IMR-90 (cell line): ENCODE measurements around the gene DUSP23. TPM values are rescaled to one million over a fixed set of nuclear protein-coding genes. Genes with fewer than 3 reads are reported as not detected.

Experiments used
- ATAC-seq: fragments of 200-7000 bp; cut with Tn5 transposase; 2 replicates; pipeline ENCODE4 v1.9.1; 2020; ENCODE audit warnings: low read depth, mild to moderate bottlenecking, moderate library complexity
- BruUV-seq: library from RNA; stranded (reverse); fragments of 400-500 nt; replicated peaks from 2 replicates; lab custom pipeline; 2021; lab: Mats Ljungman, UMichigan
- CTCF ChIA-PET: fragments of 300-600 bp; formaldehyde crosslinking; extraction: SDS; loops from one replicate; lab custom pipeline; 2021; ENCODE audit warnings: antibody characterized with exemption; lab: Yijun Ruan, JAX
- POLR2A ChIA-PET: fragments of 300-600 bp; sonication (Branson Sonifier 250); formaldehyde crosslinking; loops from one replicate; lab custom pipeline; 2022; ENCODE audit warnings: antibody characterized with exemption; ENCODE audit not compliant: unreplicated experiment; lab: Charles Lee
- DNase-seq: peaks from one replicate; pipeline ENCODE4 v3.0.0; 2013
- H2AFZ ChIP-seq: replicated peaks from 2 replicates; pipeline ENCODE3; 2013; ENCODE audit warnings: low read length, mild to moderate bottlenecking; ENCODE audit not compliant: poor library complexity
- H2AK5ac ChIP-seq: 2 replicates; pipeline ENCODE4 v1.6.1; 2013; ENCODE audit warnings: low read depth, low read length, inconsistent platforms
- H2AK9ac ChIP-seq: replicated peaks from 2 replicates; pipeline ENCODE3; 2013; ENCODE audit warnings: mild to moderate bottlenecking, low read depth, low read length, moderate library complexity; ENCODE audit not compliant: poor library complexity
- H2BK120ac ChIP-seq: 2 replicates; pipeline ENCODE4 v1.6.1; 2013; ENCODE audit warnings: low read depth, low read length, inconsistent platforms
- H2BK15ac ChIP-seq: 3 replicates; pipeline ENCODE4 v1.6.1; 2013; ENCODE audit warnings: low read depth, low read length, inconsistent platforms
- H2BK20ac ChIP-seq: 2 replicates; pipeline ENCODE4 v1.6.1; 2013; ENCODE audit warnings: low read depth, mild to moderate bottlenecking, inconsistent platforms, low read length, moderate library complexity
- H2BK5ac ChIP-seq: 2 replicates; pipeline ENCODE4 v1.6.1; 2013; ENCODE audit warnings: mild to moderate bottlenecking, low read depth, low read length, inconsistent platforms; ENCODE audit not compliant: poor library complexity, severe bottlenecking
- H3K14ac ChIP-seq: replicated peaks from 2 replicates; pipeline ENCODE4 v1.6.1; 2013; ENCODE audit warnings: low read depth, low read length, inconsistent platforms
- H3K18ac ChIP-seq: 2 replicates; pipeline ENCODE4 v1.6.1; 2013; ENCODE audit warnings: low read depth, low read length, control low read depth
- H3K23ac ChIP-seq: 2 replicates; pipeline ENCODE4 v1.6.1; 2013; ENCODE audit warnings: low read depth, low read length, inconsistent platforms
- H3K27ac ChIP-seq: 2 replicates; pipeline ENCODE4 v1.5.1; 2013; ENCODE audit warnings: mild to moderate bottlenecking, control low read depth, low read length; ENCODE audit not compliant: insufficient read depth
- H3K27me3 ChIP-seq: 2 replicates; pipeline ENCODE4 v1.6.1; 2013; ENCODE audit warnings: low read length; ENCODE audit not compliant: control insufficient read depth, insufficient read depth
- H3K36me3 ChIP-seq: 2 replicates; pipeline ENCODE4 v1.6.1; 2013; ENCODE audit warnings: low read length, mixed read lengths; ENCODE audit not compliant: control insufficient read depth, insufficient read depth
- H3K4ac ChIP-seq: 2 replicates; pipeline ENCODE4 v1.6.1; 2013; ENCODE audit warnings: low read depth, low read length, inconsistent platforms
- H3K4me1 ChIP-seq: 2 replicates; pipeline ENCODE4 v1.6.1; 2013; ENCODE audit warnings: low read length, mixed read lengths; ENCODE audit not compliant: control insufficient read depth, insufficient read depth
- H3K4me2 ChIP-seq: 2 replicates; pipeline ENCODE4 v1.6.1; 2013; ENCODE audit warnings: low read depth, mild to moderate bottlenecking, control low read depth, low read length, moderate library complexity
- H3K4me3 ChIP-seq: 2 replicates; pipeline ENCODE4 v1.5.1; 2013; ENCODE audit warnings: low read depth, mild to moderate bottlenecking, control low read depth, low read length, moderate library complexity; ENCODE audit not compliant: insufficient read depth
- H3K56ac ChIP-seq: 2 replicates; pipeline ENCODE4 v1.6.1; 2013; ENCODE audit warnings: low read length, inconsistent platforms; ENCODE audit not compliant: insufficient read depth; ENCODE audit errors: extremely low read depth
- H3K79me1 ChIP-seq, 2 experiments: 2 replicates each; pipeline ENCODE4 v1.6.1; 2013; ENCODE audit warnings: low read length in 2 of 2, inconsistent platforms in 1 of 2, low read depth in 1 of 2
- H3K9ac ChIP-seq: 2 replicates; pipeline ENCODE4 v1.6.1; 2013; ENCODE audit warnings: low read depth, low read length, control low read depth
- H3K9me1 ChIP-seq: 2 replicates; pipeline ENCODE4 v1.6.1; 2013; ENCODE audit warnings: low read length, inconsistent platforms; ENCODE audit not compliant: insufficient read depth
- H3K9me3 ChIP-seq: 2 replicates; pipeline ENCODE4 v1.6.1; 2013; ENCODE audit warnings: low read length; ENCODE audit not compliant: control insufficient read depth, insufficient read depth
- H4K20me1 ChIP-seq: 2 replicates; pipeline ENCODE4 v1.6.1; 2013; ENCODE audit warnings: low read length, inconsistent platforms; ENCODE audit not compliant: insufficient read depth
- H4K5ac ChIP-seq: 2 replicates; pipeline ENCODE4 v1.6.1; 2013; ENCODE audit warnings: mild to moderate bottlenecking, low read depth, low read length, control low read depth
- H4K8ac ChIP-seq, 2 experiments: 2 replicates each; pipeline ENCODE4 v1.6.1; 2013; ENCODE audit warnings: low read depth in 2 of 2, low read length in 2 of 2, control low read depth in 1 of 2, inconsistent platforms in 1 of 2
- H4K91ac ChIP-seq: 2 replicates; pipeline ENCODE4 v1.6.1; 2013; ENCODE audit warnings: low read depth, low read length, inconsistent platforms; ENCODE audit not compliant: insufficient read depth
- BHLHE40 ChIP-seq: fragments of 150-350 bp; IDR thresholded peaks from 2 replicates; pipeline ENCODE4 v1.6.1; 2016; ENCODE audit warnings: mild to moderate bottlenecking, low read depth, low read length
- CEBPB ChIP-seq: IDR thresholded peaks from 2 replicates; pipeline ENCODE4 v1.6.1; 2012; ENCODE audit warnings: low read depth, low read length, improper control_type of control experiment
- CHD1 ChIP-seq: IDR thresholded peaks from 2 replicates; pipeline ENCODE4 v1.6.1; 2012; ENCODE audit warnings: low read depth, low read length, improper control_type of control experiment
- CTCF ChIP-seq: conservative IDR thresholded peaks from 2 replicates; pipeline ENCODE4 v1.5.1; 2012; ENCODE audit warnings: mild to moderate bottlenecking, low read depth, low read length, improper control_type of control experiment
- ELK1 ChIP-seq: fragments of 150-350 bp; IDR thresholded peaks from 2 replicates; pipeline ENCODE4 v1.6.1; 2016; ENCODE audit warnings: low read depth, mild to moderate bottlenecking, low read length, moderate library complexity, borderline replicate concordance
- FOS ChIP-seq: fragments of 150-350 bp; IDR thresholded peaks from 2 replicates; pipeline ENCODE4 v1.6.1; 2016; ENCODE audit warnings: low read depth, low read length
- MAFK ChIP-seq: IDR thresholded peaks from 2 replicates; pipeline ENCODE4 v1.6.1; 2012; ENCODE audit warnings: low read depth, low read length, improper control_type of control experiment
- MAZ ChIP-seq: IDR thresholded peaks from 2 replicates; pipeline ENCODE4 v1.6.1; 2012; ENCODE audit warnings: low read depth, mild to moderate bottlenecking, low read length, improper control_type of control experiment, moderate library complexity, borderline replicate concordance
- NFE2L2 ChIP-seq: fragments of 150-350 bp; IDR thresholded peaks from 2 replicates; pipeline ENCODE4 v1.6.1; 2016; ENCODE audit warnings: low read depth, mild to moderate bottlenecking, low read length
- RAD21 ChIP-seq: IDR thresholded peaks from 2 replicates; pipeline ENCODE4 v1.6.1; 2012; ENCODE audit warnings: low read length, improper control_type of control experiment
- RCOR1 ChIP-seq: IDR thresholded peaks from 2 replicates; pipeline ENCODE4 v1.6.1; 2012; ENCODE audit warnings: mild to moderate bottlenecking, low read length, improper control_type of control experiment; ENCODE audit not compliant: insufficient replicate concordance
- RFX5 ChIP-seq: IDR thresholded peaks from 2 replicates; pipeline ENCODE4 v1.8.0; 2012; ENCODE audit warnings: low read depth, mild to moderate bottlenecking, low read length, moderate library complexity
- SMC3 ChIP-seq: fragments of 150-350 bp; IDR thresholded peaks from 2 replicates; pipeline ENCODE4 v1.6.1; 2016; ENCODE audit warnings: low read depth, mild to moderate bottlenecking, antibody characterized with exemption, low read length, moderate library complexity
- WGBS, 2 experiments: methylation state at CpG; one replicate each; pipeline versions ENCODE4 v1.1.5 to v1.1.7; 2013; ENCODE audit warnings: missing lambda C conversion rate in 2 of 2; ENCODE audit not compliant: insufficient read length in 1 of 2; ENCODE audit errors: extremely low coverage in 2 of 2; 5-methylcytosine and 5-hydroxymethylcytosine counted together
- dilution Hi-C: fragments of 300-500 bp; cut with HindIII; formaldehyde crosslinking; loops from one replicate; pipeline ENCODE4 v1.14.3; 2018; ENCODE audit warnings: low sequenced_read_pairs; ENCODE audit not compliant: unreplicated experiment
- in situ Hi-C: fragments of 300-500 bp; cut with MboI; formaldehyde crosslinking; loops from 3 replicates; pipeline ENCODE4 v1.14.3; 2019; ENCODE audit warnings: low sequenced_read_pairs, inconsistent platforms, mixed read lengths
- intact Hi-C: fragments of 100-400 bp; cut with micrococcal nuclease; formaldehyde crosslinking; loops from 2 replicates; pipeline ENCODE4 v1.10.0; 2022
- polyA plus RNA-seq, 3 experiments: library from polyadenylated mRNA; depleted of rRNA; stranded (reverse); fragments of >200 nt; gene quantifications; 2 replicates each; pipeline ENCODE4 v1.2.3, GENCODE V29; 2012; ENCODE audit warnings: low replicate concordance in 1 of 3
- total RNA-seq: library from RNA; depleted of rRNA; stranded (reverse); fragments of >200 nt; gene quantifications from 2 replicates; pipeline ENCODE4 v1.2.3, GENCODE V29; 2012
- TF ChIP-seq, protein P1 (sequence below): fragments of 150-350 bp; IDR thresholded peaks from 2 replicates; pipeline ENCODE4 v1.6.1; 2017; ENCODE audit warnings: mild to moderate bottlenecking, antibody characterized with exemption, low read length, low read depth

Gene DUSP23
- total and polyA plus RNA-seq, 2 of the 4 experiments (the other 2 are of a cell fraction): 4.1 to 12.9 TPM

GRCh38 chr1:159791461-159791860, 10.7 kb downstream of the DUSP23 start:
- TF ChIP-seq ELK1 (no peak), CEBPB (no peak), CTCF (no peak), RCOR1 (no peak), FOS (no peak), RAD21 (no peak), MAZ (no peak), CHD1 (no peak), NFE2L2 (no peak), MAFK (no peak), RFX5 (no peak), SMC3 (no peak), BHLHE40 (no peak)
- TF ChIP-seq, protein P1, sequence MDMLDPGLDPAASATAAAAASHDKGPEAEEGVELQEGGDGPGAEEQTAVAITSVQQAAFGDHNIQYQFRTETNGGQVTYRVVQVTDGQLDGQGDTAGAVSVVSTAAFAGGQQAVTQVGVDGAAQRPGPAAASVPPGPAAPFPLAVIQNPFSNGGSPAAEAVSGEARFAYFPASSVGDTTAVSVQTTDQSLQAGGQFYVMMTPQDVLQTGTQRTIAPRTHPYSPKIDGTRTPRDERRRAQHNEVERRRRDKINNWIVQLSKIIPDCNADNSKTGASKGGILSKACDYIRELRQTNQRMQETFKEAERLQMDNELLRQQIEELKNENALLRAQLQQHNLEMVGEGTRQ: no peak
- ChIA-PET CTCF (no interaction called here), POLR2A (no interaction called here)
- WGBS, 2 experiments: 0% methylated on average over 1 of the region's 3 CpGs; no CpG with 5 or more reads in 1 of the 2 experiments
- H3K23ac ChIP-seq: no peak overlapping the region
- H3K4me1 ChIP-seq: no peaks in the 10 kb centered on the region
- H4K8ac ChIP-seq: no peak overlapping the region
- dilution Hi-C loops: loop anchor here (25.0 kb wide), 1 partner anchor 96 kb away; no protein-coding TSS in a partner anchor
- H4K91ac ChIP-seq: no peak overlapping the region
- DNase-seq (no peak), ATAC-seq (no peak)
- H3K9ac ChIP-seq: no peak overlapping the region
- H3K27ac ChIP-seq: no peak overlapping the region
- H2AK5ac ChIP-seq: no peak overlapping the region
- no peak overlapping the region for H3K4ac ChIP-seq
- H3K9me1 ChIP-seq: no peaks in the 10 kb centered on the region
- H3K27me3 ChIP-seq: peaks cover 27% of the 10 kb centered on the region
- no peaks in the 10 kb centered on the region for H4K20me1 ChIP-seq
- H3K9me3 ChIP-seq: no peaks in the 10 kb centered on the region
- H3K4me2 ChIP-seq: no peak overlapping the region
- no peaks in the 10 kb centered on the region for H3K79me1 ChIP-seq
- no peak overlapping the region for H4K5ac ChIP-seq
- intact Hi-C loops: loop anchor here (10.0 kb wide), 2 partner anchors 577 to 657 kb away; no protein-coding TSS in a partner anchor
- in situ Hi-C loops: no loop called here
- H2AK9ac ChIP-seq: no peak overlapping the region
- no peak overlapping the region for H2BK15ac ChIP-seq
- H3K14ac ChIP-seq: no peak overlapping the region
- no TSS peak for BruUV-seq
- no peak overlapping the region for H3K18ac ChIP-seq
- no peak overlapping the region for H2BK5ac ChIP-seq
- H3K4me3 ChIP-seq: no peak overlapping the region
- H2BK120ac ChIP-seq: no peak overlapping the region
- H2AFZ ChIP-seq: no peak overlapping the region
- H3K36me3 ChIP-seq: no peaks in the 10 kb centered on the region
- no peak overlapping the region for H2BK20ac ChIP-seq
- H3K56ac ChIP-seq: no peak overlapping the region
